GM21717 (cell line): Measurements from ENCODE around the gene OR10A3.

Source experiments
- ATAC-seq: cut with Tn5 transposase; IDR thresholded peaks from one replicate; pipeline ENCODE4 v1.9.1; 2021; ENCODE audit warnings: mild to moderate bottlenecking, moderate library complexity; ENCODE audit not compliant: unreplicated experiment

OR10A3 gene

GRCh38 chr11:7894251-7894650 lies 47.3 kb downstream of the OR10A3 start:
- no peak for ATAC-seq

DNA sequence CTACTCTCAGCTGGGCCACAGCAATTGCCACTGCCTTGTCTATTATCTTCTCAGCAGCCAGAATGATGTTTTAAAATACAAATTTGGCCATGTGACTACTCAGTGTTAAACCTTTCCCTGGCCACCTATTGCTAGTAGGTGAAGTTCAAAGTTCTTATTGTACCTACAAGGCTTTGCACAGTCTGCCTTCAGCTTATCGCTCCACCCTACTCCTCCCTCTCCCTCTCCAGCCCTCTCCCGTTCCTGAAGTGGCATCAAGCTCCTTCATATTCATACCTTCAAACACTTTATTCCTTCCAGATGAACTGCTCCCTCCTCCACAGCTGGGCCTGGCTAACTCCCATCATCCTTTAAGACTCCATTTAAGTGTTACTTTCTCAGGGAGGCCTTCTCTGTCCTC lies 47.7 kb downstream of the OR10A3 start:
- no peak for ATAC-seq

GRCh38 chr11:7892840-7893254 lies 48.7 kb downstream of the OR10A3 start:
- peak; percentile 62 for ATAC-seq

GRCh38 chr11:7892059-7892699 lies 49.3 kb downstream of the OR10A3 start:
- ATAC-seq, result peak; percentile 57

DNA sequence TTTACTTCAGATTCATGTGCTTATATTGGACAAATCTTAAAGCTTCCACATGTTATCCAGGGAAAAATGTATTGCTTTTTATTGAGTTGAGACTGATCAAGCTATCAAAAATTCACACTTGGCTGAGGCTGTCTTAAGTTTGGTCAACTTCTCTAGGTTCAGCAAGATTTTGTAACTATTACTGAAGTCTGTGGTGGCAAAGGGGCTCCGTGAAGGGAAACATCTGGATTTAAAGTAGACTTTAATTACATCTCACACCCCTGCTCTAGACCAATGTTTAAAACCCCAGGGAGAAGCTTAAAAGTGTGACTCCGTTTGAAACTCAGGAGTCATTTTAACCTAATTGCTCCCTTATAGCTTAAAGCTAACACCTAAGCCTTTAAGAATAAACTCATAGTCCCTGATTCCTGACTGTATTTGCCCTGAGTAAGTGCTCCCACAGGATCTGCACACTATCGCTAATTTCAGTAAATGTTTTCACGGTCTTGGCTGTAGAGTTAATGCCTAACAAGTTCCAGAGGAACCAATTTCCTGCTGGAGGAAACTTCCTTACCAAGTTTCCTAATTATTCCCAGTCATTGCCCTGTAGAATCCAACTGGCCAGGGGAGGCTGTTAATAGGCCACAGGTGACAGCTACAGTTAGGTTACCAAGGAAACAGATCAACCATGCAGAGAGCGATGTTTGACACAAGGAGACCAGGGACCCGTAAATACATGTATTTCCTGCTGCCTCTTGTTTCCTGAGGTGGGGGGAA lies 50.9 kb downstream of the OR10A3 start:
- ATAC-seq, result no peak

DNA sequence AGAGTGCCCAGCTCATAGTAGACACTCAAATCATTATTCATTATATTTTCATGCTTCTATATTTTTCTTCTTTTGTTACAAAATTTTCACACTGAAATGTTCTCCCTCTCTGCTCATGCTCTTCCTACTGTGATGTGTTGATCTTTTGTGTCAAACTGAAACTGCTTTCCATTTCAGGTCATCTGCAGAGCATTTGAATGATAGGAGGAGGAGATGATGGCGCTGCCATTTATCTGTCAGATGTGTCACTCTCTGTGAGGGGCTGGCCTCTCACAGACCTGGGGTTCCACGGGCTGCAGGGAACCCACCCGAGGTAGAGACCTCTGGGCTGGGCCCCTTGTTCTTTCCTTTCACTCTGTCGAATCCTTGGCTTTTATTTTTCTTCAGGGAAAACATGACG lies 51.5 kb downstream of the OR10A3 start:
- no peak for ATAC-seq
